A673 (cell line): ENCODE data around the gene SAC3D1. TPM values are rescaled to one million over a fixed set of nuclear protein-coding genes. Genes with fewer than 3 reads are reported as not detected.

Source experiments
- BruUV-seq: library from RNA; stranded (reverse); fragments of 400-500 nt; replicated peaks from 2 replicates; lab custom pipeline; 2021; lab: Mats Ljungman, UMichigan
- CTCF ChIA-PET: fragments of 300-600 bp; sonication (Branson Sonifier 250); formaldehyde crosslinking; loops from one replicate; lab custom pipeline; 2022; ENCODE audit warnings: antibody characterized with exemption; lab: Charles Lee
- POLR2A ChIA-PET: fragments of 300-600 bp; sonication (Branson Sonifier 250); formaldehyde crosslinking; loops from one replicate; lab custom pipeline; 2022; ENCODE audit warnings: antibody characterized with exemption; ENCODE audit not compliant: low non-redundant PET; lab: Charles Lee
- DNase-seq: peaks from one replicate; pipeline ENCODE4 v3.0.0-alpha.2; 2015; ENCODE audit warnings: low spot score
- H3K27ac ChIP-seq: fragments of 200-600 bp; sonication (generic); 2 replicates; pipeline ENCODE4 v1.5.1; 2016; ENCODE audit warnings: mixed run types, low read depth, mild to moderate bottlenecking, mixed read lengths, antibody characterized with exemption, low read length; ENCODE audit not compliant: poor library complexity, severe bottlenecking
- H3K27me3 ChIP-seq: fragments of 200-600 bp; sonication (generic); replicated peaks from 2 replicates; pipeline ENCODE4 v1.6.1; 2017; ENCODE audit warnings: mixed run types, low read depth, mild to moderate bottlenecking, mixed read lengths, antibody characterized with exemption, low read length; ENCODE audit not compliant: insufficient read depth, poor library complexity
- H3K36me3 ChIP-seq: fragments of 200-600 bp; sonication (generic); 2 replicates; pipeline ENCODE4 v1.6.1; 2016; ENCODE audit warnings: mixed run types, mild to moderate bottlenecking, mixed read lengths, antibody characterized with exemption, low read length; ENCODE audit not compliant: insufficient read depth, poor library complexity, severe bottlenecking
- H3K4me1 ChIP-seq: fragments of 200-600 bp; sonication (generic); 2 replicates; pipeline ENCODE4 v1.6.1; 2017; ENCODE audit warnings: mixed run types, mild to moderate bottlenecking, mixed read lengths, antibody characterized with exemption, low read length; ENCODE audit not compliant: insufficient read depth, poor library complexity, severe bottlenecking
- H3K4me3 ChIP-seq: fragments of 200-600 bp; sonication (generic); 2 replicates; pipeline ENCODE4 v1.5.1; 2016; ENCODE audit warnings: low read depth, mixed run types, mild to moderate bottlenecking, mixed read lengths, low read length; ENCODE audit not compliant: poor library complexity, severe bottlenecking
- H3K9me3 ChIP-seq: fragments of 200-600 bp; sonication (generic); 2 replicates; pipeline ENCODE4 v1.6.1; 2016; ENCODE audit warnings: mixed run types, low read depth, mild to moderate bottlenecking, mixed read lengths, antibody characterized with exemption, low read length; ENCODE audit not compliant: poor library complexity, severe bottlenecking
- CTCF ChIP-seq: fragments of 300-800, 200-600 bp; sonication (generic); conservative IDR thresholded peaks from 2 replicates; pipeline ENCODE4 v1.5.1; 2017; ENCODE audit warnings: low read depth, mild to moderate bottlenecking, antibody characterized with exemption, low read length, moderate library complexity, mixed read lengths
- EZH2 ChIP-seq: fragments of 200-600 bp; sonication (generic); IDR thresholded peaks from 2 replicates; pipeline ENCODE4 v1.6.1; 2017; ENCODE audit warnings: borderline replicate concordance, low read depth, mild to moderate bottlenecking, mixed read lengths, antibody characterized with exemption, low read length; ENCODE audit not compliant: poor library complexity, severe bottlenecking
- intact Hi-C: fragments of 100-400 bp; cut with micrococcal nuclease; formaldehyde crosslinking; loops from one replicate; pipeline ENCODE4 v1.10.0; 2022; ENCODE audit not compliant: unreplicated experiment
- total RNA-seq: library from RNA; stranded (reverse); gene quantifications from 2 replicates; pipeline ENCODE4 v1.2.3, GENCODE V29; 2021

SAC3D1 gene
- total RNA-seq, 1 experiment from 2014 or later = 43.9 TPM

GRCh38 chr11:65047581-65048422, 6.8 kb downstream of the SAC3D1 start:
- H3K27ac ChIP-seq = no peak overlapping the region
- intact Hi-C loops = no loop called here
- H3K4me1 ChIP-seq = no peaks in the 10 kb centered on the region
- H3K4me3 ChIP-seq = no peak overlapping the region
- CTCF ChIA-PET = no interaction called here
- TF ChIP-seq CTCF (no peak), EZH2 (no peak)
- H3K9me3 ChIP-seq = no peaks in the 10 kb centered on the region
- POLR2A ChIA-PET = no interaction called here
- H3K36me3 ChIP-seq = peaks cover 23% of the 10 kb centered on the region
- no peak for DNase-seq
- BruUV-seq = no TSS peak
- no peaks in the 10 kb centered on the region for H3K27me3 ChIP-seq

DNA sequence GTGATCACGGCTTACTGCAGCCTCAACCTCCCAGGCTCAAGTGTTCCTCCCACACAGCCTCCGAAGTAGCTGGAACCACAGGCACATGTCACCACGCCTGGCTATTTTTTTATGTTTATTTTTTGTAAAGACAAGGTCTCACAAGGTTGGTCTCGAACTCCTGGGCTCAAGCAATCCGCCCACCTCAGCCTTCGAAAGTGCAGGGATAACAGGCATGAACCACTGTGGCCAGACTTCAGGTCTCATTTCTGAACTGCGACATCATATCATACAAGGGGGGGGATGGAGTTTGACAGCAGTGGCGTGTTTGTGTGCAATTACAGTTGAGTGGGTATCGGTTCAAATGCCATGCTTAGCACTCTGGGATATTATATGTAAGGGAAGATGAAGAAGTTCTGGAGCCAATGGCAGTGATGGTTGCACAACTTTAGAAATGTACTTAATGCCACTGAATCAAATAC, 10.4 kb downstream of the SAC3D1 start:
- no peaks in the 10 kb centered on the region for H3K36me3 ChIP-seq
- intact Hi-C loops = no loop called here
- no TSS peak for BruUV-seq
- no peaks in the 10 kb centered on the region for H3K9me3 ChIP-seq
- no peak for DNase-seq
- no peaks in the 10 kb centered on the region for H3K4me1 ChIP-seq
- CTCF ChIA-PET = no interaction called here
- TF ChIP-seq EZH2 (no peak), CTCF (no peak)
- no peaks in the 10 kb centered on the region for H3K27me3 ChIP-seq
- no peak overlapping the region for H3K27ac ChIP-seq
- POLR2A ChIA-PET = no interaction called here
- no peak overlapping the region for H3K4me3 ChIP-seq

GRCh38 chr11:65053827-65054508, 13.0 kb downstream of the SAC3D1 start:
- ChIA-PET CTCF (no interaction called here), POLR2A (no interaction called here)
- no peak overlapping the region for H3K27ac ChIP-seq
- H3K27me3 ChIP-seq = no peaks in the 10 kb centered on the region
- no TSS peak for BruUV-seq
- no peaks in the 10 kb centered on the region for H3K4me1 ChIP-seq
- no peaks in the 10 kb centered on the region for H3K9me3 ChIP-seq
- intact Hi-C loops = no loop called here
- H3K36me3 ChIP-seq = no peaks in the 10 kb centered on the region
- DNase-seq = no peak
- H3K4me3 ChIP-seq = no peak overlapping the region
- TF ChIP-seq CTCF (no peak), EZH2 (no peak)
